SK-N-SH (cell line): ENCODE measurements around the gene PCDHA9. TPM values are rescaled to one million over a fixed set of nuclear protein-coding genes. Genes with fewer than 3 reads are reported as not detected.
"Not testable (repeated sequence)": the region's sequence is repeated elsewhere in the genome, so short reads cannot be mapped to it uniquely, and the experiment has no call there.

ENCODE experiments used
- CTCF ChIA-PET: fragments of 300-600, 350-600 bp; formaldehyde crosslinking; extraction: SDS; loops from one replicate; lab custom pipeline; 2021; lab: Yijun Ruan, JAX
- POLR2A ChIA-PET: fragments of 350-600 bp; sonication (Branson Sonifier 250); formaldehyde crosslinking; extraction: SDS; loops from one replicate; lab custom pipeline; 2020; ENCODE audit warnings: antibody characterized with exemption, inconsistent platforms; lab: Yijun Ruan, JAX
- DNase-seq: peaks from one replicate; pipeline ENCODE4 v3.0.0; 2012
- H2AFZ ChIP-seq: fragments of 200-600 bp; sonication (generic); 2 replicates; pipeline ENCODE4 v1.8.1; 2016; ENCODE audit warnings: antibody characterized with exemption, mild to moderate bottlenecking, low read depth
- H3F3A ChIP-seq: fragments of 200-600 bp; sonication (generic); replicated peaks from 2 replicates; pipeline ENCODE3; 2016; ENCODE audit warnings: antibody characterized with exemption, mild to moderate bottlenecking; ENCODE audit not compliant: insufficient read depth
- H3K27ac ChIP-seq, 2 experiments: fragments of 200-500 bp in 1 of 2; fragments of 200-600 bp in 1 of 2; sonication (Bioruptor generic) in 1 of 2; sonication (generic), shearing (Covaris generic) in 1 of 2; 2 replicates each; pipeline versions ENCODE4 v1.5.1 to v1.6.1; 2014 to 2016; ENCODE audit warnings: low read depth in 2 of 2, inconsistent platforms in 1 of 2, low read length in 1 of 2, mild to moderate bottlenecking in 1 of 2, mixed read lengths in 1 of 2
- H3K27me3 ChIP-seq: fragments of 200-600 bp; sonication (generic), shearing (Covaris generic); 2 replicates; pipeline ENCODE4 v1.6.1; 2016; ENCODE audit warnings: mixed run types; ENCODE audit not compliant: insufficient read depth
- H3K36me3 ChIP-seq, 2 experiments: fragments of 200-500 bp in 1 of 2; fragments of 200-600 bp in 1 of 2; sonication (Bioruptor generic) in 1 of 2; sonication (generic) in 1 of 2; replicated peaks in 1 of 2; 2 replicates each; pipeline versions ENCODE3 to v1.5.1; 2014 to 2016; ENCODE audit warnings: low read length in 1 of 2, mild to moderate bottlenecking in 1 of 2; ENCODE audit not compliant: insufficient read depth in 2 of 2, control insufficient read depth in 1 of 2
- H3K4me1 ChIP-seq, 2 experiments: fragments of 200-500 bp in 1 of 2; fragments of 200-600 bp in 1 of 2; sonication (Bioruptor generic) in 1 of 2; sonication (generic), shearing (Covaris generic) in 1 of 2; 2 replicates each; pipeline versions ENCODE4 v1.5.1 to v1.6.1; 2014 to 2016; ENCODE audit warnings: low read depth in 1 of 2, low read length in 1 of 2, mixed run types in 1 of 2; ENCODE audit not compliant: insufficient read depth in 2 of 2, control insufficient read depth in 1 of 2
- H3K4me2 ChIP-seq: fragments of 200-600 bp; sonication (generic), shearing (Covaris generic); 2 replicates; pipeline ENCODE4 v1.6.1; 2017; ENCODE audit warnings: mixed run types
- H3K4me3 ChIP-seq, 2 experiments: fragments of 200-500 bp in 1 of 2; fragments of 200-600 bp in 1 of 2; sonication (Bioruptor generic) in 1 of 2; sonication (generic), shearing (Covaris generic) in 1 of 2; 2 replicates each; pipeline versions ENCODE4 v1.5.1 to v1.8.1; 2014 to 2016; ENCODE audit warnings: low read depth in 2 of 2, inconsistent platforms in 1 of 2, low read length in 1 of 2, mild to moderate bottlenecking in 1 of 2, mixed read lengths in 1 of 2, moderate library complexity in 1 of 2
- H3K79me2 ChIP-seq: fragments of 200-600 bp; sonication (generic); 2 replicates; pipeline ENCODE4 v1.8.1; 2017; ENCODE audit warnings: mild to moderate bottlenecking; ENCODE audit not compliant: insufficient read depth
- H3K9ac ChIP-seq: fragments of 200-600 bp; sonication (generic); 2 replicates; pipeline ENCODE4 v1.6.1; 2017; ENCODE audit warnings: mixed run types
- H3K9me2 ChIP-seq: fragments of 200-600 bp; sonication (generic); 2 replicates; pipeline ENCODE4 v1.6.1; 2017; ENCODE audit warnings: mixed run types
- H3K9me3 ChIP-seq: fragments of 200-600 bp; sonication (generic); 2 replicates; pipeline ENCODE4 v1.6.1; 2017; ENCODE audit warnings: mixed run types, mild to moderate bottlenecking, moderate library complexity
- H4K20me1 ChIP-seq: fragments of 200-600 bp; sonication (generic); 2 replicates; pipeline ENCODE4 v1.6.1; 2017; ENCODE audit warnings: mild to moderate bottlenecking, mixed run types; ENCODE audit not compliant: insufficient read depth
- CTCF ChIP-seq: fragments of 200-600 bp; sonication (generic); IDR thresholded peaks from 2 replicates; pipeline ENCODE4 v1.6.1; 2017; ENCODE audit warnings: antibody characterized with exemption, mild to moderate bottlenecking, moderate library complexity
- FOXJ3 ChIP-seq: sonication (generic); formaldehyde crosslinking; IDR thresholded peaks from 2 replicates; pipeline ENCODE4 v1.5.1; 2020; ENCODE audit warnings: mild to moderate bottlenecking, missing genetic modification reagents
- FOXM1 ChIP-seq: IDR thresholded peaks from 2 replicates; pipeline ENCODE4 v1.4.0; 2012; ENCODE audit warnings: low read depth, mild to moderate bottlenecking
- GATA2 ChIP-seq: sonication (generic); formaldehyde crosslinking; IDR thresholded peaks from 2 replicates; pipeline ENCODE4 v1.5.0; 2020; ENCODE audit warnings: mild to moderate bottlenecking, missing genetic modification reagents
- MXI1 ChIP-seq: IDR thresholded peaks from 2 replicates; pipeline ENCODE4 v1.6.1; 2012; ENCODE audit warnings: mild to moderate bottlenecking, low read depth, low read length, improper control_type of control experiment
- RAD21 ChIP-seq: IDR thresholded peaks from 2 replicates; pipeline ENCODE4 v1.6.1; 2012; ENCODE audit warnings: mild to moderate bottlenecking, low read length
- RCOR1 ChIP-seq: fragments of 150-350 bp; IDR thresholded peaks from 2 replicates; pipeline ENCODE4 v1.6.1; 2017; ENCODE audit warnings: antibody characterized with exemption, low read length
- SIN3A ChIP-seq: IDR thresholded peaks from 2 replicates; pipeline ENCODE4 v1.6.1; 2012; ENCODE audit warnings: low read depth, mild to moderate bottlenecking, low read length, moderate library complexity, borderline replicate concordance
- SMC3 ChIP-seq: IDR thresholded peaks from 2 replicates; pipeline ENCODE4 v1.6.1; 2012; ENCODE audit warnings: low read depth, low read length, improper control_type of control experiment
- TAF1 ChIP-seq: IDR thresholded peaks from 2 replicates; pipeline ENCODE4 v1.6.1; 2012; ENCODE audit warnings: low read depth, mild to moderate bottlenecking, low read length, moderate library complexity, borderline replicate concordance
- TCF12 ChIP-seq: IDR thresholded peaks from 2 replicates; pipeline ENCODE4 v1.4.0; 2012
- TEAD4 ChIP-seq: IDR thresholded peaks from 2 replicates; pipeline ENCODE4 v1.4.0; 2012; ENCODE audit warnings: mild to moderate bottlenecking, borderline replicate concordance; ENCODE audit not compliant: insufficient read depth
- USF1 ChIP-seq: IDR thresholded peaks from 2 replicates; pipeline ENCODE4 v1.4.0; 2012; ENCODE audit warnings: low read depth, borderline replicate concordance
- YY1 ChIP-seq: IDR thresholded peaks from 2 replicates; pipeline ENCODE4 v1.4.0; 2012; ENCODE audit warnings: low read depth, mild to moderate bottlenecking
- WGBS: methylation state at CpG from one replicate; pipeline ENCODE4 v1.1.6; 2017; ENCODE audit warnings: low lambda C conversion rate; 5-methylcytosine and 5-hydroxymethylcytosine counted together
- polyA plus RNA-seq, 3 experiments: library from polyadenylated mRNA; depleted of rRNA; stranded (reverse); fragments of >200 nt; gene quantifications; 2 replicates each; pipeline ENCODE4 v1.2.3, GENCODE V29; 2012

The PCDHA9 gene
- polyA plus RNA-seq, 1 of the 3 experiments (the other 2 are of a cell fraction): 0.02 TPM

GRCh38 chr5:140821375-140822280 lies 26.6 kb upstream of the PCDHA9 start, which contains the start of gene PCDHA5:
Gene PCDHA5 (plus strand): TSS chr5:140821613.
- 75% methylated on average over 39 of the region's 39 CpGs for WGBS
- Histone ChIP-seq H3K9me3 (no peaks in the 10 kb centered on the region), H3K4me3 (no peak within 1 kb of the TSS), H3K36me3 (no peaks in the 10 kb centered on the region), H3K27me3 (no peaks in the 10 kb centered on the region), H3K27ac (no peak within 1 kb of the TSS), H3F3A (no peaks in the 10 kb centered on the region), H3K9me2 (no peaks in the 10 kb centered on the region), H4K20me1 (no peaks in the 10 kb centered on the region), H2AFZ (no peak within 1 kb of the TSS), H3K4me1 (no peaks in the 10 kb centered on the region), H3K79me2 (no peaks in the 10 kb centered on the region), H3K9ac (no peak within 1 kb of the TSS), H3K4me2 (no peak within 1 kb of the TSS)
- no peak for DNase-seq
- ChIA-PET POLR2A (no interaction called here), CTCF (interaction anchor here (0.6 to 2.9 kb wide), 6 partner anchors 14 to 187 kb away, joined by 3 to 14 read pairs (median 4); partner anchors contain the start of genes PCDHA4, PCDHA8 and PCDHAC1)
- TF ChIP-seq GATA2: no peak
- no peak for TF ChIP-seq SIN3A
- TF ChIP-seq YY1: no peak
- no peak for TF ChIP-seq MXI1
- TF ChIP-seq TAF1: no peak
- TF ChIP-seq SMC3: no peak
- TF ChIP-seq RAD21: no peak
- no peak for TF ChIP-seq USF1
- no peak for TF ChIP-seq TEAD4
- TF ChIP-seq RCOR1: no peak
- no peak for TF ChIP-seq FOXJ3 (CRISPR knock-in tag)
- no peak for TF ChIP-seq CTCF
- TF ChIP-seq FOXM1: no peak
- no peak for TF ChIP-seq TCF12

GRCh38 chr5:140822281-140822629 lies 25.9 kb upstream of the PCDHA9 start:
- WGBS: 18% methylated on average over 6 of the region's 6 CpGs
- Histone ChIP-seq H3K27me3 (no peaks in the 10 kb centered on the region), H3K36me3 (no peaks in the 10 kb centered on the region), H3K9ac (no peak overlapping the region), H3K79me2 (no peaks in the 10 kb centered on the region), H3K27ac (no peak overlapping the region), H3F3A (no peaks in the 10 kb centered on the region), H2AFZ (no peak overlapping the region)
- CTCF ChIA-PET: interaction anchor here (0.6 to 2.9 kb wide), 3 partner anchors 15 to 187 kb away, joined by 5 to 14 read pairs (median 10); partner anchors contain the start of genes PCDHA4 and PCDHA8
- TF ChIP-seq RCOR1: no peak
- TF ChIP-seq, all 33 proteins: peak for 0
- Histone ChIP-seq H3K9me3 (no peaks in the 10 kb centered on the region), H3K4me1 (no peaks in the 10 kb centered on the region), H3K4me3 (no peak overlapping the region), H4K20me1 (no peaks in the 10 kb centered on the region), H3K4me2 (no peak overlapping the region), H3K9me2 (no peaks in the 10 kb centered on the region)
- no peak for DNase-seq
- POLR2A ChIA-PET: no interaction called here

GRCh38 chr5:140822969-140823368 lies 25.2 kb upstream of the PCDHA9 start:
- H3K4me1 ChIP-seq, H3K27me3 ChIP-seq, H3K9ac ChIP-seq, H3K9me2 ChIP-seq, H3K27ac ChIP-seq, H3K4me2 ChIP-seq, H3K9me3 ChIP-seq, CTCF ChIA-PET, H2AFZ ChIP-seq, POLR2A ChIA-PET, H3F3A ChIP-seq, H3K36me3 ChIP-seq, H3K4me3 ChIP-seq, DNase-seq, H4K20me1 ChIP-seq, H3K79me2 ChIP-seq: not testable (repeated sequence)
- WGBS: 88% methylated on average over 28 of the region's 48 CpGs
